ENCODE data around the gene ETDA.
"Not testable (repeated sequence)": the region's sequence is repeated elsewhere in the genome, so short reads cannot be mapped to it uniquely, and the experiment has no call there.

Gene ETDA

DNA sequence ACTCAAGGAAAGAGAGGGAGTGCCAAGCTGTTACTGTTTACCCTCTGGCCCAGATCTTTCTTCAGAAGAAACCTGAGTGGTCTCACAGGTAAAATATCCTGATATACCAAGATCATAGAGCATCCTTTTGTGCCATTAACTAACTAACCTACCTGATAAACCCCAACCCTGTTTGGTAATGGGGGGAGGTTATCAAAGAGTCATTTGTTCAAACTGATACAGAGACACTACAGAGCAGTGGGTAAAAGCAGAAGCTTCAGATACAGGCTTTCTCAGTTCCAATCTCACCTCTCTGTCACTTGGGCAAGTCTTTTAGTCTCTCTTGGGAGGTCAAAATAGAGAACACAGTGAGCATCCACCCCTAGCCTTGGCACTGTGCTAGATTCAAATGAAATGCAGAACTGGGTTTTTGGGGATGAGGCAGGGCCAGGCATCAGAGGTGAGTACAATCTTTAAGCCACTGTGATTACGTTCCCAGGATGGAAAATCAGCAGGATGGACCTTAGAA lies at the start of gene ETDA:
Gene ETDA (plus strand): TSS at position 51 of the 508 bp plus-strand sequence. CDS start 1,216 bp downstream, outside the sequence.
- H3K9ac ChIP-seq (ENCODE audit: low read depth, low read length); H3K4me1 ChIP-seq (ENCODE audit: control insufficient read depth, insufficient read depth, low read length); H3K4me3 ChIP-seq (ENCODE audit: low read depth, low read length); H3K27me3 ChIP-seq (ENCODE audit: control insufficient read depth, insufficient read depth, low read length); H3K9me3 ChIP-seq (ENCODE audit: control insufficient read depth, insufficient read depth, low read length); H3K36me3 ChIP-seq (ENCODE audit: control insufficient read depth, insufficient read depth, low read length): not testable (repeated sequence)

DNA sequence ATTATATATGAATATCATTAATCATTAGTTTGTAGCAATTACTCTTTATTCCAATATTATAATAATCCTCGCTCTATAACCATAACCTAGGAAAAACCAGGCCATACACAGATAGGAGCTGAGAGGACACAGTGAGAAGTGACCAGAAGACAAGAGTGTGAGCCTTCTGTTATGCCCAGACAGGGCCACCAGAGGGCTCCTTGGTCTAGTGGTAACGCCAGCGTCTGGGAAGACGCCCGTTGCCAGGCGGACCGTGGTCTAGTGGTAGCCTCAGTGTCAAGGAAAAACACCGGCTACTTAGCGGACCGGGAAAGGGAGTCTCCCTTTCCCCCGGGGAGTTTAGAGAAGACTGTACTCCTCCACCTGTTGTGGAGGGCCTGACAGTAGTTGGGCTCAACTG lies 45.4 kb upstream of the ETDA start:
- H3K4me3 ChIP-seq (ENCODE audit: low read depth, low read length); H3K36me3 ChIP-seq (ENCODE audit: control insufficient read depth, insufficient read depth, low read length); H3K27me3 ChIP-seq (ENCODE audit: control insufficient read depth, insufficient read depth, low read length); H3K9me3 ChIP-seq (ENCODE audit: control insufficient read depth, insufficient read depth, low read length); H3K9ac ChIP-seq (ENCODE audit: low read depth, low read length); H3K4me1 ChIP-seq (ENCODE audit: control insufficient read depth, insufficient read depth, low read length): not testable (repeated sequence)

DNA sequence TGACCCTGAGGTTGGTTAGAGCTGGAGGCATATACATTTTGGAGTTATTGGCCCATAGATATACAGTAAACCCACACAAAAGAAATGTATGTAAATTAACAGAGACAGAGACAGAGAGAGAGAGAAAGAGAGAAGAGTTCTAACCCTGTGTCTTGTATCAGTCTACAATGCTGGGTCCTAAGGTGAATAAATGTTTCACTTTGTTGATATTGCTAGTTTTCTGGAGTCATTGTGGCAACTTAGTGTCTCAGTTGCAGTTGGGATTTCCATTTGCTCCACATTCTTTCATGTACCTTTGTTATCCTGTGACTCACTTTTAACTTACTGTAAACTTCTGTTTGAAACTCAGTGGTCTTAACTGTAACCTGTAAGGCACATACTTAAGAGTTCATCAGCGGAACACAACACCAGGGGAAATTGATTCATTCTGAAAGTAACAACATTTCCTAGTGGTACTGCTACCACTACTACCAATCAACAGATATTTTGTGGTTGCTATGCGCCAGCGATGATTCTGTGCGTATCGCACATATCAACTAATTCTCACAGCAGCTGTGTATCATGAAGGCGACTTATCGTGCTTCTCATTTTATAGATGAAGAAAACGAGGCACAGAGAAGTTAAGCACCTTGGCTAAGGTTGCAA lies 38.5 kb upstream of the ETDA start:
- Histone ChIP-seq H3K4me1 (ENCODE audit: control insufficient read depth, insufficient read depth, low read length) (no peaks in the 10 kb centered on the region), H3K27me3 (ENCODE audit: control insufficient read depth, insufficient read depth, low read length) (no peaks in the 10 kb centered on the region), H3K9ac (ENCODE audit: low read depth, low read length) (no peak overlapping the region), H3K4me3 (ENCODE audit: low read depth, low read length) (no peak overlapping the region), H3K36me3 (ENCODE audit: control insufficient read depth, insufficient read depth, low read length) (no peaks in the 10 kb centered on the region), H3K9me3 (ENCODE audit: control insufficient read depth, insufficient read depth, low read length) (no peaks in the 10 kb centered on the region)

DNA sequence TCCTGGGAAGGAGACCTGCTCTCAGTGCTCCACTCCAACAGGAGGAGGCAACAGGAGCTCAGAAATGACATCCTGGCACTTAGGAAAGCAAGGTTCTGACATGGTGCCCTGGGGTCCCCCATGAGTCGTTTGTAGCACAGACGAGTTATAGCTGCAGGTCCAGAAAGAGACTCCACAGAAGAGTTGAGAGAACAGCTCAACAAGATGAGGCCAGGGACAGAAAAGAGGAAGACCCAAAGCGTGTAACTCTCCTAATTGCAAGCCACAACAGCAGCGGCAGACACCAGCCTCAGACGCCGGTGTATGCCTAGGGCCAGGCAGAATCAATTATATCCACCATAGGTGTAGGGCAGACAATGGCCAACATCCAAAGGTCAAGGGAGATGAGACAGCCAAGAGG lies 5.9 kb upstream of the ETDA start:
- not testable (repeated sequence) for H3K9me3 ChIP-seq (ENCODE audit: control insufficient read depth, insufficient read depth, low read length); H3K9ac ChIP-seq (ENCODE audit: low read depth, low read length); H3K36me3 ChIP-seq (ENCODE audit: control insufficient read depth, insufficient read depth, low read length); H3K4me3 ChIP-seq (ENCODE audit: low read depth, low read length); H3K27me3 ChIP-seq (ENCODE audit: control insufficient read depth, insufficient read depth, low read length); H3K4me1 ChIP-seq (ENCODE audit: control insufficient read depth, insufficient read depth, low read length)

DNA sequence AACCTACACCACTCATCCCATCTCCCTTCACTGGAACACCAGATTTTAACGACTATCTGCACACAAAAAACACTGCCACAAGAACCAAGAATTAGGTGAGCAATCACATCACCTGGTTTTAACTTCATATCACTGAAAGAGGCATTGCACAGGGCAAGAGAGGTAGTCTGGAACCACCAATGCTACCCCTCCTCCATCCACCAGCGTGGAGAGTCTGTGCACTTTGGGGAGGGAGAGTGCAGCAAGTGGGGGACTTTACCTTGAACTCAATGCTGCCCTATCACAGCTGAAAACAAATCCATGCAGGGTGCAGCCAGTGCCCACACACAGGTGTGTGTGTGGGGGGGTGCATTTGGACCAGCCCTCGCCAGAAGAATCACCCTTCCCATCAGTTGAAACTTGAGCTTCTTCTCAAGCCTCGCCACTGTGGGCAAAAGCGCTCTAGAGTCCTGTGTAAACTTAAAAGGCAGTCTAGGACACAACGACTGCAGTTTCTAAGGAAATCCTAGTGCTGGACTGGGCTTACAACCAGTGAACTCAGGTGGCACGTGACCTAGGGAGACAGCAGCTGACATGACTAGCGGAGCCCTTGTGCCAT lies 4.3 kb downstream of the ETDA start:
- not testable (repeated sequence) for H3K9me3 ChIP-seq (ENCODE audit: control insufficient read depth, insufficient read depth, low read length); H3K9ac ChIP-seq (ENCODE audit: low read depth, low read length); H3K4me1 ChIP-seq (ENCODE audit: control insufficient read depth, insufficient read depth, low read length); H3K4me3 ChIP-seq (ENCODE audit: low read depth, low read length); H3K27me3 ChIP-seq (ENCODE audit: control insufficient read depth, insufficient read depth, low read length); H3K36me3 ChIP-seq (ENCODE audit: control insufficient read depth, insufficient read depth, low read length)

DNA sequence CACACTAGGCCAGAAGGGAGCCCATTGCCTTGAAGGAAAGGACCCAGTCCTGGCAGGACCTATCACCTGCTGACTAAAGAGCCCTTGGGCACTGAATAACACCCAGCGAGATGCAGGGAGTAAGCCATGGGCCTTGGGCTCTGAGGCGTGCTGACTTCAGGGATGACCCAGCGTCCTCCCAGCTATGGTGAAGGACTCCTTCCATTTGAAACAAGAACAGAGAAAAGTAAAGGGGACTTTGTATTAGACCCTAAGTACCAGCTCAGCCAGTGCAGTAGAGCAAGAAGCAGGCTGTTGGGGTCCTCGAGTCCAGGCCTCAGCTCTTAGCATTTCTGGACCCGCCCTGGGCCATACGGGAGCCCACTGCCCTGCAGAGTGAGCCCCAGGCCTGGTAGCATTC lies 5.1 kb downstream of the ETDA start:
- no peak overlapping the region for H3K9ac ChIP-seq (ENCODE audit: low read depth, low read length)
- no peak overlapping the region for H3K4me3 ChIP-seq (ENCODE audit: low read depth, low read length)
- H3K4me1 ChIP-seq (ENCODE audit: control insufficient read depth, insufficient read depth, low read length) = no peaks in the 10 kb centered on the region
- H3K27me3 ChIP-seq (ENCODE audit: control insufficient read depth, insufficient read depth, low read length) = no peaks in the 10 kb centered on the region
- H3K9me3 ChIP-seq (ENCODE audit: control insufficient read depth, insufficient read depth, low read length) = no peaks in the 10 kb centered on the region
- H3K36me3 ChIP-seq (ENCODE audit: control insufficient read depth, insufficient read depth, low read length) = no peaks in the 10 kb centered on the region

DNA sequence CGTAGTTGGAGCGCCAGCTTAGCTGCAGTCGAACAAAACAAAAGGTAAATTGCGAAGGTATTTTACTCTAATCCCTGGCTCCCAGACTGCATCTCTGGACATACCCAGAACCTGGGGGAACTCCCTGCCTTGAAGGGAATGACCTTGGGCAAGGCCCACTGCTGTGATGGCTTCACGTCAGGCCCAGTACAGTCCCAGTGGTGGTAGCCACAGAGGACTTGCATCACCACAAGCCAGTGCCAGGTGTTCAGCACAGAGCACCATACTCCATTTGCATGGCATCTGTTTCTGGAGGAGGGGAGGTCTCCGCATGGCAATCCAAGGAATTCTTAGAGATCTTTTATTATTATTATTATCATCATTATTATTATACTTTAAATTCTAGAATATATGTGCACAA lies 5.6 kb downstream of the ETDA start:
- Histone ChIP-seq H3K9me3 (ENCODE audit: control insufficient read depth, insufficient read depth, low read length) (no peaks in the 10 kb centered on the region), H3K4me1 (ENCODE audit: control insufficient read depth, insufficient read depth, low read length) (no peaks in the 10 kb centered on the region), H3K36me3 (ENCODE audit: control insufficient read depth, insufficient read depth, low read length) (no peaks in the 10 kb centered on the region), H3K9ac (ENCODE audit: low read depth, low read length) (no peak overlapping the region), H3K27me3 (ENCODE audit: control insufficient read depth, insufficient read depth, low read length) (no peaks in the 10 kb centered on the region), H3K4me3 (ENCODE audit: low read depth, low read length) (no peak overlapping the region)

DNA sequence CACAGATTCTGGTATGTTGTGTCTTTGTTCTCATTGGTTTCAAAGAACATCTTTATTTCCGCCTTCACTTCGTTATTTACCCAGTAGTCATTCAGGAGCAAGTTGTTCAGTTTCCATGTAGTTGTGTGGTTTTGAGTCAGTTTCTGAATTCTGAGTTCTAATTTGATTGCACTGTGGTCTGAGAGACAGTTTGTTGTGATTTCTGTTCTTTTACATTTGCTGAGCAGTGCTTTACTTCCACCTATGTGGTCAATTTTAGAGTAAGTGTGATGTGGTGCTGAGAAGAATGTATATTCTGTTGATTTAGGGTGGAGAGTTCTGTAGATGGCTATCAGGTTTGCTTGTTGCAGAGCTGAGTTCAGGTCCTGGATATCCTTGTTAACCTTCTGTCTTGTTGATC lies 9.1 kb downstream of the ETDA start:
- not testable (repeated sequence) for H3K9ac ChIP-seq (ENCODE audit: low read depth, low read length); H3K4me3 ChIP-seq (ENCODE audit: low read depth, low read length); H3K9me3 ChIP-seq (ENCODE audit: control insufficient read depth, insufficient read depth, low read length); H3K4me1 ChIP-seq (ENCODE audit: control insufficient read depth, insufficient read depth, low read length); H3K27me3 ChIP-seq (ENCODE audit: control insufficient read depth, insufficient read depth, low read length); H3K36me3 ChIP-seq (ENCODE audit: control insufficient read depth, insufficient read depth, low read length)

DNA sequence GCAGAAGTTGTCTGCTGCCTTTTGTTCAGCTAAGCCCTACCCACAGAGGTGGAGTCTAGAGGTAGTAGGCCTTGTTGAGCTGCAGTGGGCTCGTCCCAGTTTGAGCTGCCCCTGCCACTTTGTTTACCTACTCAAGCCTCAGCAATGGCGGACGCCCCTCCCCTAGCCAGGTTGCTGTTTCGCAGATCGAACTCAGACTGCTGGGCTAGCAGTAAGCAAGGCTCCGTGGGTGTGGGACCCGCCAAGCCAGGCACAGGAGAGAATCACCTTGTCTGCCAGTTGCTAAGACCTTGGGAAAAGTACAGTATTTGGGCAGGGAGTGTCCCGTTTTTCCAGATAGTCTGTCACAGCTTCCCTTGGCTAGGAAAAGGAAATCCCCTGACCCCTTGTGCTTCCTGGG lies 11.5 kb downstream of the ETDA start:
- not testable (repeated sequence) for H3K36me3 ChIP-seq (ENCODE audit: control insufficient read depth, insufficient read depth, low read length); H3K4me3 ChIP-seq (ENCODE audit: low read depth, low read length); H3K4me1 ChIP-seq (ENCODE audit: control insufficient read depth, insufficient read depth, low read length); H3K27me3 ChIP-seq (ENCODE audit: control insufficient read depth, insufficient read depth, low read length); H3K9me3 ChIP-seq (ENCODE audit: control insufficient read depth, insufficient read depth, low read length); H3K9ac ChIP-seq (ENCODE audit: low read depth, low read length)

DNA sequence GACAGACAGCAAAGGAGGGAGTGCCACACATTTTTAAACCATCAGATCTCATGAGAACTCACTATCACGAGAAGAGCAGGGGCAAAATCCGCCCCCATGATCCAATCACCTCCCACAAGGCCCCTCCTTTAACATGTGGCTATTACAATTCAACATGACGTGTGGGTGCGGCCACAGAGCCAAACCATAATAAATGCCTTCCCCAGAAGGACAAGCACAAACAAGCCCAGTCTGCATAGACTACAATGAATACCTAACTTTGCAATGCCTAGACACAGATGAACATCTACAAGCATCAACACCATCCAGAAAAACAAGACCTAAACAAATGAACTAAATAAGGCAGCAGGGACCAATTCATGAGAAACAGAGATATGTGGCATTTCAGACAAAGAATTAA lies 12.3 kb downstream of the ETDA start:
- H3K4me1 ChIP-seq (ENCODE audit: control insufficient read depth, insufficient read depth, low read length) = no peaks in the 10 kb centered on the region
- H3K9me3 ChIP-seq (ENCODE audit: control insufficient read depth, insufficient read depth, low read length) = peaks cover under 1% of the 10 kb centered on the region
- H3K9ac ChIP-seq (ENCODE audit: low read depth, low read length) = no peak overlapping the region
- H3K36me3 ChIP-seq (ENCODE audit: control insufficient read depth, insufficient read depth, low read length) = no peaks in the 10 kb centered on the region
- no peaks in the 10 kb centered on the region for H3K27me3 ChIP-seq (ENCODE audit: control insufficient read depth, insufficient read depth, low read length)
- no peak overlapping the region for H3K4me3 ChIP-seq (ENCODE audit: low read depth, low read length)

DNA sequence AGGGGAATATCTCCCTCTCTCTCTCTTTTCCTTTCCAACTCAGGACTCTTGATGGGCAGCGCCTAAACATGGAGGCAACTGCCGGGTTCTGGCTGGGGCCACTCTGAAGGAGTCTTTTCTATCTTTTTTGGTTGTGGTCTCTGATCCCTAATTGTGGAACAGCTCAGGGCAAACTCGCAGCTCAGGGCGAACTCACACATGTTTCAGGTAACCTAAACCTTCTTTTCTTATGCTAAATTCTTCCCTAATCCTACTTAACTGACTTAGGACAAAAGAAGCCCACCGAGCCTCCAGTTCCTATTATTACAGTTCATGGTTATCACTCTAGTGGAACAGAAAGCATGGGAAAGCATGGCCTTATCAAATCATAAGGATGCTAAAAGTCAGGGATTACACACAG lies 21.3 kb downstream of the ETDA start:
- Histone ChIP-seq H3K27me3 (ENCODE audit: control insufficient read depth, insufficient read depth, low read length) (no peaks in the 10 kb centered on the region), H3K9ac (ENCODE audit: low read depth, low read length) (no peak overlapping the region), H3K4me3 (ENCODE audit: low read depth, low read length) (no peak overlapping the region)

DNA sequence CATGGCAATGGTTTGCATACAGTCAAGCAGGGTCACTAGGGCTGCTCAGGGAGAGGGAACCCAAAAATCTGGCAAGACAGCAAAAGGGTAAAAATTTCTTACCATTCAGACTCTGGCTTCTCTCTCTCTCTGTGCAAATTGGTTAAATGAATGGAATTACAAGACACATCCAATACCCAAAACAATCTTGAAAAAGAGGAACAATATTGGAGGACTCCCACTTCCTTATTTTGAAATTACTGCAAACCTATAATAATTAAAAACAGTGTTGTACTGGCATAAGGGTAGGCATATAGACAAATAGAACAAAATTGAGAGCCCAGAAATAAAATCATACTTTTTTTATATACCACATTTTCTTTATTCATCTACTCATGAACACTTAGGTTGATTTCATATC lies 24.1 kb downstream of the ETDA start:
- Histone ChIP-seq H3K27me3 (ENCODE audit: control insufficient read depth, insufficient read depth, low read length) (no peaks in the 10 kb centered on the region), H3K9ac (ENCODE audit: low read depth, low read length) (no peak overlapping the region), H3K4me1 (ENCODE audit: control insufficient read depth, insufficient read depth, low read length) (no peaks in the 10 kb centered on the region), H3K9me3 (ENCODE audit: control insufficient read depth, insufficient read depth, low read length) (no peaks in the 10 kb centered on the region), H3K4me3 (ENCODE audit: low read depth, low read length) (no peak overlapping the region), H3K36me3 (ENCODE audit: control insufficient read depth, insufficient read depth, low read length) (no peaks in the 10 kb centered on the region)

More for the DNA sequence above, 21.3 kb downstream of the ETDA start:
- no peaks in the 10 kb centered on the region for H3K4me1 ChIP-seq (ENCODE audit: control insufficient read depth, insufficient read depth, low read length)
- H3K36me3 ChIP-seq (ENCODE audit: control insufficient read depth, insufficient read depth, low read length) = no peaks in the 10 kb centered on the region
- H3K9me3 ChIP-seq (ENCODE audit: control insufficient read depth, insufficient read depth, low read length) = peaks cover 3% of the 10 kb centered on the region

Data from iPS-15b (cell line).